ENCODE results near the gene COX6B1. TPM values are rescaled to one million over a fixed set of nuclear protein-coding genes. Genes with fewer than 3 reads are reported as not detected.

The COX6B1 gene
- total and polyA plus RNA-seq, 10 donors, result 208 to 837 (median 529) TPM

- H3K36me3 ChIP-seq, result peaks cover 8 to 69% (median 68%) of the 10 kb centered on the region in 6 donors
- TF ChIP-seq POLR2AphosphoS5 (IDR thresholded peaks at IDR 0.05) (no peak), POLR2A (IDR thresholded peaks at IDR 0.05) (no peak), CTCF (IDR thresholded peaks at IDR 0.05 in 8 of 11, conservative IDR thresholded peaks at IDR 0.05 in 3 of 11) (no peak)
- 61 to 96% (median 90%) methylated on average over 3 of the region's 3 CpGs for WGBS, 5 donors
- intact Hi-C loops (cut with DNase I; ENCODE audit: low total_unique reads), result no loop called here
- peaks cover 0 to 16% (median 4%) of the 10 kb centered on the region in 6 donors for H3K4me1 ChIP-seq
- H3K4me3 ChIP-seq, result no peak overlapping the region
- H3K27ac ChIP-seq, result no peak overlapping the region
- DNase-seq, result no peak
- H3K9me3 ChIP-seq, result no peaks in the 10 kb centered on the region
- H3K27me3 ChIP-seq (replicated peaks in 1 of 7), result peaks cover 0 to 6% (median 0%) of the 10 kb centered on the region in 7 donors
Measured at GRCh38 chr19:35636651-35637050, 11.5 kb upstream of the COX6B1 start.

GRCh38 chr19:35637165-35637564 is 11.0 kb upstream of the COX6B1 start:
- Histone ChIP-seq H3K27me3 (replicated peaks in 1 of 7) (peaks cover 0 to 8% (median 0%) of the 10 kb centered on the region in 7 donors), H3K4me3 (no peak overlapping the region), H3K4me1 (peaks cover 0 to 16% (median 9%) of the 10 kb centered on the region in 6 donors), H3K36me3 (peaks cover 8 to 64% (median 62%) of the 10 kb centered on the region in 6 donors), H3K9me3 (no peaks in the 10 kb centered on the region), H3K27ac (no peak overlapping the region)
- WGBS, 5 donors, result 87 to 94% (median 93%) methylated on average over 10 to 25 of the region's 25 CpGs
- no peak for DNase-seq
- intact Hi-C loops (cut with DNase I; ENCODE audit: low total_unique reads), result no loop called here
- TF ChIP-seq POLR2A (IDR thresholded peaks at IDR 0.05) (no peak), CTCF (IDR thresholded peaks at IDR 0.05 in 8 of 11, conservative IDR thresholded peaks at IDR 0.05 in 3 of 11) (no peak), POLR2AphosphoS5 (IDR thresholded peaks at IDR 0.05) (peak in 2 of 3 donors; percentile 44 to 66)

- H3K9me3 ChIP-seq, result no peaks in the 10 kb centered on the region
- peak; percentile 41 for DNase-seq
- no peak overlapping the region for H3K27ac ChIP-seq
- peaks cover 0 to 10% (median 0%) of the 10 kb centered on the region in 7 donors for H3K27me3 ChIP-seq (replicated peaks in 1 of 7)
- no peak for TF ChIP-seq CTCF (IDR thresholded peaks at IDR 0.05 in 8 of 11, conservative IDR thresholded peaks at IDR 0.05 in 3 of 11)
- no peak for TF ChIP-seq POLR2AphosphoS5 (IDR thresholded peaks at IDR 0.05)
- TF ChIP-seq POLR2A (IDR thresholded peaks at IDR 0.05), result no peak
- H3K4me1 ChIP-seq, result peaks cover 0 to 33% (median 27%) of the 10 kb centered on the region in 6 donors
- H3K4me3 ChIP-seq, result no peak overlapping the region
- intact Hi-C loops (cut with DNase I; ENCODE audit: low total_unique reads), result no loop called here
- WGBS, 5 donors, result 59 to 82% (median 70%) methylated on average over 6 of the region's 6 CpGs
- peaks cover 7 to 43% (median 41%) of the 10 kb centered on the region in 6 donors for H3K36me3 ChIP-seq
Measured at GRCh38 chr19:35639321-35639639, 8.8 kb upstream of the COX6B1 start.

GRCh38 chr19:35639863-35640262 is 8.3 kb upstream of the COX6B1 start:
- WGBS, 5 donors, result 81 to 88% (median 88%) methylated on average over 8 of the region's 8 CpGs
- Histone ChIP-seq H3K27ac (no peak overlapping the region), H3K4me3 (no peak overlapping the region), H3K4me1 (peaks cover 0 to 39% (median 31%) of the 10 kb centered on the region in 6 donors), H3K9me3 (no peaks in the 10 kb centered on the region), H3K27me3 (replicated peaks in 1 of 7) (peaks cover 0 to 10% (median 0%) of the 10 kb centered on the region in 7 donors), H3K36me3 (peaks cover 5 to 37% (median 35%) of the 10 kb centered on the region in 6 donors)
- no peak for DNase-seq
- intact Hi-C loops (cut with DNase I; ENCODE audit: low total_unique reads), result no loop called here
- no peak for TF ChIP-seq CTCF (IDR thresholded peaks at IDR 0.05 in 8 of 11, conservative IDR thresholded peaks at IDR 0.05 in 3 of 11)
- TF ChIP-seq POLR2AphosphoS5 (IDR thresholded peaks at IDR 0.05), result no peak
- no peak for TF ChIP-seq POLR2A (IDR thresholded peaks at IDR 0.05)

All from spleen (tissue), 11 donors.